KOPT-K1 (cell line): Measurements from ENCODE around the gene NPR2.

ENCODE experiments used
- H3K27ac ChIP-seq: fragments of 200-600 bp; sonication (generic); 2 replicates; pipeline ENCODE4 v1.5.1; 2016; ENCODE audit warnings: antibody characterized with exemption, mild to moderate bottlenecking, low read depth, low read length; ENCODE audit not compliant: poor library complexity, severe bottlenecking
- H3K36me3 ChIP-seq: fragments of 200-600 bp; sonication (generic); 2 replicates; pipeline ENCODE4 v1.5.1; 2017; ENCODE audit warnings: antibody characterized with exemption, mild to moderate bottlenecking, low read length, moderate library complexity; ENCODE audit not compliant: insufficient read depth
- H3K9me3 ChIP-seq: fragments of 200-600 bp; sonication (generic); 2 replicates; pipeline ENCODE4 v1.5.1; 2017; ENCODE audit warnings: antibody characterized with exemption, low read length, mild to moderate bottlenecking; ENCODE audit not compliant: insufficient read depth, poor library complexity, severe bottlenecking

NPR2 gene

GRCh38 chr9:35842020-35842745 lies 50.8 kb downstream of the NPR2 start:
- Histone ChIP-seq H3K27ac (no peak overlapping the region), H3K9me3 (no peaks in the 10 kb centered on the region), H3K36me3 (no peaks in the 10 kb centered on the region)

- H3K36me3 ChIP-seq = no peaks in the 10 kb centered on the region
- H3K9me3 ChIP-seq = no peaks in the 10 kb centered on the region
- no peak overlapping the region for H3K27ac ChIP-seq
Observed at GRCh38 chr9:35842795-35843194, 51.4 kb downstream of the NPR2 start.

DNA sequence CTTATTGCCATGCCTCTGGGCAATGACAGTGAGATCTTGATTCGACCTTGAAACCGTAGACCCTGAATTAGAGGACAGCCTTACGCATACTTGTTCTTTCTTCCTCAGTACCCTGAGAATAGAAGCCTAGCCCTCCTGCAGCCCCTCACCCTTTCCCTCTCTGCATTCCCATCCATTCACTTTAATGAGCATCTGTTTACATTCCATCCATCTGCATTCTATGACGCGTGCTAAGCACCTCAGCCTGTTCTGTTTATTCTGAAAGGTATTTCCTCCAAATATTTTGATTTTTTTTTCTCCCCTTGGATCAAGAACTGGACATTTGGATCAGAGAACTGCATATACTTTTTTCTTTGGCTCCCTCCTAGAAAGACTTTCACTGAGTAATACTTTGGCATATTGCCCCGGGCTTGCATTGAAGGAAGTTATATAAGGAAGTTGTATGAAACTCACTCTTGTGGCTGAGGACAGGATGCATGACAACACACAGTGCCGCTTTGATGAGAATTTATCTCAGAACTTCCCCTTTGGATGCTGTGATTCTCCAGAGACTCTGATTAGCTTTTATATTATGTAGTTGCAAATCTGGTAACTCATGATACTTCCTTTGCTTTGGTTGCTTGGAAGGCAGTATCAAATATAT lies 53.4 kb downstream of the NPR2 start:
- H3K27ac ChIP-seq = no peak overlapping the region
- no peaks in the 10 kb centered on the region for H3K36me3 ChIP-seq
- H3K9me3 ChIP-seq = no peaks in the 10 kb centered on the region

GRCh38 chr9:35845824-35846771 lies 54.7 kb downstream of the NPR2 start:
- no peak overlapping the region for H3K27ac ChIP-seq
- no peaks in the 10 kb centered on the region for H3K9me3 ChIP-seq
- H3K36me3 ChIP-seq = no peaks in the 10 kb centered on the region

DNA sequence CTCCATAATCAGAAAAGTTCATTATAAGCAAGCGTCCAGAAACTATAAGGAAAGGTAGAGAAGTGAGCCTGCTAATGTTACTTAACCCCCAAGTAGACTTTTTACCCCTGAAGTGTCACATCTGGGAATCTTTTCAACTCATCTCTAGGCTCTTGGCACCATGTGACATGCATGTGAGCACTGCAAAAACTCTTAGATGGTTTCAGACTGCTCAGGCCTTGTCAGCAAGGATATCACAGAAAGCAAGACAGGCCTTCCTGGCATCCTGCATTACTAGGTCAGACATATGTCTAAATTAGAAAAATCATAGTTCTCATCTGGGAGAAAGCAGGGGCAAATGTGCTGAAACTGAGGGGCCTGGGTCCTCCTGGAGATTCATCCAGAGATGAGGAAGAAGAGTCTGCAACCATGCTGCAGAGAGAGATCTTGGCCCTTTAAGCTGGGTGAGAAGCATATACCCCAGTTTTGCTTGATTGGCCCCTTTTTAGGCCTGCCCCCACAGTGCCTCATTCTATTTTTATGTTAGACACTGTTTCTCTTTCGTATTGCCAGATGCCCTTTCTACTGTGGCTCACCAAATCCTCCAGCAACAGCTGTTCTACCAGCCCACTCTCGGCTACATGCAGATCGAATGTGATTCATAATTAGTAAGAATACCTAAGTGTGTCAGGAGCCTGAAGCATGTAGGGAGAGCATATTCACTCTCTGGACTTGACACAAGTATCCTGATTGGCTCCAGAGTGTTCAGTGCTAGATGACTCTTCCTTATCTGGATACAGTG lies 56.6 kb downstream of the NPR2 start:
- H3K27ac ChIP-seq = peak overlapping the region; percentile 37
- no peaks in the 10 kb centered on the region for H3K36me3 ChIP-seq
- H3K9me3 ChIP-seq = no peaks in the 10 kb centered on the region

DNA sequence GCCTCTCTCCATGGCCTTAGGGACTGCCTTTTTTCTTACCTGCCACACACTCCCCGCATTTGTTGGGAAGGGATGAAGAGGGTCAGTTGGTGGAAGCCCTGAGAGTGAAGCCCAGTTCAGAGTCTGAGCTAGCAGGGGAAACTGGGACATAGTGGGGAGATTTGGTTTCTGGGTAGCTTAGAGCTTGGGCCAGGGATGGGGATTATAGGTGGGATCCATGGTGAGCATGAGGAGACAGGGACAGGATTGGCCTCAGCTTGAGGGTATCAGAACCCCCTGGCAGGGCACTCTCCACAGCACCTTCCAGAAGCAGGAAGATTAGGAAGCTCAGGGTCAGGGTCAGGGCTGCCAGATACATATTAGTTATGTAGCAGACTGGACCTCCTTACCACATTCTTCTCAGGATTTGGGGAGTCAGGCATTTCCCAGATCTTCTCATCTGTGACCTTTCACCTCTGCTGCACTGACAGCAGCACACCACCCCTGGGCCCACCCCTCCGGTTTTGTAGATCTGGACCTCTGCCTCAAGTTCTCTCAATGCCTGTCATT lies 61.0 kb downstream of the NPR2 start:
- no peaks in the 10 kb centered on the region for H3K9me3 ChIP-seq
- H3K27ac ChIP-seq = no peak overlapping the region
- H3K36me3 ChIP-seq = no peaks in the 10 kb centered on the region

DNA sequence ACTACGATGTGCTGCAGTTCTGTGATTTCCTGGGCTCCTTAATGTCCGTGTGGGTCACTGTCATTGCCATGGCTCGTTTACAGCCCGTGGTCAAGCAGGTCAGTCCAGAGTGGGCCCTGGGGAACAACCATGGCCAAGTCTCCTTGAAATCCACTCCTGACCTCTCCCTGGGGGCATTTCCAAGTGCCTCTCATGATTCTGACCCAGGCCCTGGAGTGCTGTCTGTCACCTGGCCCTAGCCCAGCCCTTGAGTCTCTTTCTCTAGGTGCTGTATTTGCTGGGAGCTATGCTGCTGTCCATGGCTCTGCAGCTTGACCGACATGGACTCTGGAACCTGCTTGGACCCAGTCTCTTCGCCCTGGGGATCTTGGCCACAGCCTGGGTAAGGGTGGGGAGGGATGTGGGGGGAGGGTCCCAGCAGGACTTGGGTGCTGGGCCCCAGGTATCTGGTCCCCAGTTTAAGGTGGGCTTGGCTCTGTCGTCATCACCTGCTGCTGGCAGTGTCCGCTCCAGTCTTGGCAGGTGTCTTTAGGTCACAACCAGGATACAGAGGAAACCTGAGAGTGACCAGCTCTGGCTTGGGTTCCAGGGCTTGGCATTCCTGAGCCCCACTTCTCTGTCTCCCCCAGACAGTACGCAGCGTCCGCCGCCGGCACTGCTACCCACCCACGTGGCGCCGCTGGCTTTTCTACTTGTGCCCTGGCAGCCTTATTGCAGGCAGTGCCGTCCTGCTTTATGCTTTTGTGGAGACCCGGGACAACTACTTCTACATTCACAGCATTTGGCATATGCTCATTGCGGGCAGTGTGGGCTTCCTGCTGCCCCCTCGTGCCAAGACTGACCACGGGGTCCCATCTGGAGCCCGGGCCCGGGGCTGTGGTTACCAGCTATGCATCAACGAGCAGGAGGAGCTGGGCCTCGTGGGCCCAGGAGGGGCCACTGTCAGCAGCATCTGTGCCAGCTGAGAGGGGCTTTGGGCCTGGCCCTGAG lies 61.8 kb downstream of the NPR2 start:
- no peak overlapping the region for H3K27ac ChIP-seq

DNA sequence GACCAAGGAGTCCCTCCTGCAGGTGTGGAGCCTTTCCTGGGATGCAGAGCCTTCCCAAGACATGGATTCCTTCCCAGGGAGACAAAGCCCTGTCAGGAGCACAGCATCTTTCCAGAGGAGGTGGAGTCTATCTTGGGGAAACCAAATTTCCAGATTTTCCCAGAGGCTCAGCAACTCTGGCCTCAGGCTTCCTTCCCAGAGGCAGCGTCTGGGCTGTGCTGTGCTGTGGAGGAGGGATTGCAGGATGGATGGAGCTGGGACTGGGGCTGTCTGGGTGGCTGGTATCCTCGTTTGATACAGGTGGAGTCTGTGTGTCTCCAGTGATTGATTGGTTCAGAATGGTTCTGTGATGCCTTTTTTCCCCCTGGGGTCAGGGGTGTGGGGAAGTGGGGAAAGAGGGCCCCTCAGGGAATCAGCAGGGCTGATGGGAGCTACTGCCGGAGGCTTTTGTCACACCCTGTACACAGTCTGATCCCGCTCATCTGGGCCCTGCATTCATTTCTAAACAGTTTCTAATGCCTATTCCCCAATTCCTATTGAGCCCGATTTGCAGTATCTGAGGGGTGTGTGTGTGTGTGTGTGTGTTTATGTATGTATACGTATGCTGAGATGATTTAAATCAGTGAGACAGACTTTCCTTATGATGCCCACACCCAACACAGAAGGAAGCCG lies 62.8 kb downstream of the NPR2 start:
- Histone ChIP-seq H3K27ac (no peak overlapping the region), H3K9me3 (no peaks in the 10 kb centered on the region), H3K36me3 (no peaks in the 10 kb centered on the region)

More for the DNA sequence above, 61.8 kb downstream of the NPR2 start:
- Histone ChIP-seq H3K9me3 (no peaks in the 10 kb centered on the region), H3K36me3 (no peaks in the 10 kb centered on the region)

DNA sequence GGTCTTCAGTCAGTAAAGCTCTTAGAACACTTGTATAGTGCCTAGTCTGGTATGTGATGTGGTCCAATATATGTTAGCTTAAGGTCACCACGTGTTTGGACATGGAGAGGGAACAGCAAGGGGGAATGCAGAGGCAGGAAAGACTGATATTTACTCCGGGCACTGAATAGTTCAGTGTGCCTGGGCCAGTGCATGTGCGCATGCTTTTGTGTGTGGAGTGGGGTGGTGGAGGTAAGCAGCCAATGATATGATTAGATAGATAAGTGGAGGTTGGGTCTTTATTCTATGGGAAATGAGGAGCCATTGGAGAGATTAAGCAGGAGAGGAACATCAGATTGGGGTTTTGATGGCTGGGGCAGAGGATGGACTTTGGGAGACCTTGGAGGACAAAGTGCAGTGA lies 64.8 kb downstream of the NPR2 start:
- Histone ChIP-seq H3K27ac (no peak overlapping the region), H3K9me3 (no peaks in the 10 kb centered on the region), H3K36me3 (no peaks in the 10 kb centered on the region)

DNA sequence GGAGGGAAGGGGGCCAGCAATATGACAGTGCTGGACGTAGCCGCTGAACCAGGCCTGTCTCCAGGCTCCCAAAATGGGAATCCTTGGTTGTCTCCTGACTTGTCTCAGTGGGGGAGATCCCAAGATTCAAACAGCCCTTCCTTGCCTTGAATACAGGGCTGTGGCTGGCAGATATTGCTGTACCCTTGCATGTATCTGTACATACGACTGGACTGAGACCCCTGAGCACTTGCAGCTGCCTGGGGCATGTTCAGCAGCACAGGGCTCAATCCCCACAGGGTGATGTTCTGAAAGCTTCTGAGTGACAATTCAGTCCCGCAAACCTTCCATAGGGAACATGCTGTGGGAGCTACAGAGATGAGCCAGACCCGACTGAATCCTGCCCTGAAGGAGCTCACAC lies 65.5 kb downstream of the NPR2 start:
- Histone ChIP-seq H3K27ac (no peak overlapping the region), H3K36me3 (no peaks in the 10 kb centered on the region)

GRCh38 chr9:35858458-35858857 lies 67.1 kb downstream of the NPR2 start:
- no peaks in the 10 kb centered on the region for H3K36me3 ChIP-seq

More for the DNA sequence above, 65.5 kb downstream of the NPR2 start:
- H3K9me3 ChIP-seq = no peaks in the 10 kb centered on the region

More at GRCh38 chr9:35858458-35858857, 67.1 kb downstream of the NPR2 start:
- H3K9me3 ChIP-seq = no peaks in the 10 kb centered on the region
- no peak overlapping the region for H3K27ac ChIP-seq
